ENCODE results near the gene NFE2L1.

- TF ChIP-seq, protein P1, sequence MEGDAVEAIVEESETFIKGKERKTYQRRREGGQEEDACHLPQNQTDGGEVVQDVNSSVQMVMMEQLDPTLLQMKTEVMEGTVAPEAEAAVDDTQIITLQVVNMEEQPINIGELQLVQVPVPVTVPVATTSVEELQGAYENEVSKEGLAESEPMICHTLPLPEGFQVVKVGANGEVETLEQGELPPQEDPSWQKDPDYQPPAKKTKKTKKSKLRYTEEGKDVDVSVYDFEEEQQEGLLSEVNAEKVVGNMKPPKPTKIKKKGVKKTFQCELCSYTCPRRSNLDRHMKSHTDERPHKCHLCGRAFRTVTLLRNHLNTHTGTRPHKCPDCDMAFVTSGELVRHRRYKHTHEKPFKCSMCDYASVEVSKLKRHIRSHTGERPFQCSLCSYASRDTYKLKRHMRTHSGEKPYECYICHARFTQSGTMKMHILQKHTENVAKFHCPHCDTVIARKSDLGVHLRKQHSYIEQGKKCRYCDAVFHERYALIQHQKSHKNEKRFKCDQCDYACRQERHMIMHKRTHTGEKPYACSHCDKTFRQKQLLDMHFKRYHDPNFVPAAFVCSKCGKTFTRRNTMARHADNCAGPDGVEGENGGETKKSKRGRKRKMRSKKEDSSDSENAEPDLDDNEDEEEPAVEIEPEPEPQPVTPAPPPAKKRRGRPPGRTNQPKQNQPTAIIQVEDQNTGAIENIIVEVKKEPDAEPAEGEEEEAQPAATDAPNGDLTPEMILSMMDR (conservative IDR thresholded peaks at IDR 0.05; ENCODE audit: low read length), result no peak
- TF ChIP-seq EZH2phosphoT487 (IDR thresholded peaks at IDR 0.05; ENCODE audit: borderline replicate concordance), result no peak
Observed at GRCh38 chr17:48021934-48022333, 26.2 kb upstream of the NFE2L1 start.
